ENCODE measurements around the gene SIPA1L3. TPM values are rescaled to one million over a fixed set of nuclear protein-coding genes. Genes with fewer than 3 reads are reported as not detected.
A peak's percentile ranks its signal among the peaks of the same experiment; 100 is the strongest.

SIPA1L3 gene
- total and polyA plus RNA-seq, 9 of the 15 experiments (the other 6 are each of a cell fraction or from before 2014, with no cell fraction given) = 0.01 to 6.1 (median 2.5) TPM

DNA sequence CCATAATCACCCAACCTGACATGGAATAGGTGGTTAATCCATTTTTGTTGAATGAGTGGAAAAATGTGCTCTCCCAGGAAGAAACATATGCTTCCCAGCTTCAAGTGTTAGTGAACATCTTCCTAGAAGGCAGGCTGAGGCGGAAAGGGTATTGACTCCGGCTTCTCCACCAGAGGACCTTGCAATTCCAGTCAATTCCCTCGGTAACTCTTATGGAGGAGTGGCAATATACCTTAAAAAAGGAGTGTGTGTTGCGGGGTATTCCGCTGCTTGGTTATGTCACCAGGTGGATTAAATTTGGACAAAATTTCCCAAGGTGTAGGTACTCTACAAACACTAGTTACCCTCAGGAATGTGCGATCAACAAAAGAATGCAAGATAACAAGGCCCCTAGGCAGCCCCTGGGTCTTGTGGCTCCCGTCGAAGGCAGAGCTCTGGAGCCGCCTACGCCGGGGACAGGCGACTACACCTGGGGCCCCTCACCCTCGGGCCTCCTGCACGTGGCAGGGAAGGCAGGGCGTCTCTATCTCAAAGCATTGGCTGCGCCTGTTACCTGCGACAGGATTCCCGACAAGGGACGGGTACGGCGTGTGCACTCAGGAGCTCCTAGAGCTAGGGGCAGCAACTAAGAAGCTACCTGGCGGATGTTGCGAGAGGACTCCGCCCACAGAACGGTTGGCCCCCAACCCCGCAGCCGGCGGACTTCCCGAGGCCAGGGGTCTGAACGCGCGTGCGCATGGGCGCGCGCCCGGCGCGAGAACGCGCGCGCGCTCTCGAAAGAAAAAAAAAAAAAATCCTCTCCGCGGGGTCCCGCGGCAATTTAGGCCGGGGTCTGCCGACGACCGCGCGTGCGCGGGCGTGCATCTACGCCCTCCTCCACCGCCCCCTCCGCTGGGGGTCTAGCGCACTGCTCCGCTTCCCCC is 801 bp upstream of the SIPA1L3 start, which contains the start of gene WDR87 (continued):
- TF ChIP-seq, protein P1, sequence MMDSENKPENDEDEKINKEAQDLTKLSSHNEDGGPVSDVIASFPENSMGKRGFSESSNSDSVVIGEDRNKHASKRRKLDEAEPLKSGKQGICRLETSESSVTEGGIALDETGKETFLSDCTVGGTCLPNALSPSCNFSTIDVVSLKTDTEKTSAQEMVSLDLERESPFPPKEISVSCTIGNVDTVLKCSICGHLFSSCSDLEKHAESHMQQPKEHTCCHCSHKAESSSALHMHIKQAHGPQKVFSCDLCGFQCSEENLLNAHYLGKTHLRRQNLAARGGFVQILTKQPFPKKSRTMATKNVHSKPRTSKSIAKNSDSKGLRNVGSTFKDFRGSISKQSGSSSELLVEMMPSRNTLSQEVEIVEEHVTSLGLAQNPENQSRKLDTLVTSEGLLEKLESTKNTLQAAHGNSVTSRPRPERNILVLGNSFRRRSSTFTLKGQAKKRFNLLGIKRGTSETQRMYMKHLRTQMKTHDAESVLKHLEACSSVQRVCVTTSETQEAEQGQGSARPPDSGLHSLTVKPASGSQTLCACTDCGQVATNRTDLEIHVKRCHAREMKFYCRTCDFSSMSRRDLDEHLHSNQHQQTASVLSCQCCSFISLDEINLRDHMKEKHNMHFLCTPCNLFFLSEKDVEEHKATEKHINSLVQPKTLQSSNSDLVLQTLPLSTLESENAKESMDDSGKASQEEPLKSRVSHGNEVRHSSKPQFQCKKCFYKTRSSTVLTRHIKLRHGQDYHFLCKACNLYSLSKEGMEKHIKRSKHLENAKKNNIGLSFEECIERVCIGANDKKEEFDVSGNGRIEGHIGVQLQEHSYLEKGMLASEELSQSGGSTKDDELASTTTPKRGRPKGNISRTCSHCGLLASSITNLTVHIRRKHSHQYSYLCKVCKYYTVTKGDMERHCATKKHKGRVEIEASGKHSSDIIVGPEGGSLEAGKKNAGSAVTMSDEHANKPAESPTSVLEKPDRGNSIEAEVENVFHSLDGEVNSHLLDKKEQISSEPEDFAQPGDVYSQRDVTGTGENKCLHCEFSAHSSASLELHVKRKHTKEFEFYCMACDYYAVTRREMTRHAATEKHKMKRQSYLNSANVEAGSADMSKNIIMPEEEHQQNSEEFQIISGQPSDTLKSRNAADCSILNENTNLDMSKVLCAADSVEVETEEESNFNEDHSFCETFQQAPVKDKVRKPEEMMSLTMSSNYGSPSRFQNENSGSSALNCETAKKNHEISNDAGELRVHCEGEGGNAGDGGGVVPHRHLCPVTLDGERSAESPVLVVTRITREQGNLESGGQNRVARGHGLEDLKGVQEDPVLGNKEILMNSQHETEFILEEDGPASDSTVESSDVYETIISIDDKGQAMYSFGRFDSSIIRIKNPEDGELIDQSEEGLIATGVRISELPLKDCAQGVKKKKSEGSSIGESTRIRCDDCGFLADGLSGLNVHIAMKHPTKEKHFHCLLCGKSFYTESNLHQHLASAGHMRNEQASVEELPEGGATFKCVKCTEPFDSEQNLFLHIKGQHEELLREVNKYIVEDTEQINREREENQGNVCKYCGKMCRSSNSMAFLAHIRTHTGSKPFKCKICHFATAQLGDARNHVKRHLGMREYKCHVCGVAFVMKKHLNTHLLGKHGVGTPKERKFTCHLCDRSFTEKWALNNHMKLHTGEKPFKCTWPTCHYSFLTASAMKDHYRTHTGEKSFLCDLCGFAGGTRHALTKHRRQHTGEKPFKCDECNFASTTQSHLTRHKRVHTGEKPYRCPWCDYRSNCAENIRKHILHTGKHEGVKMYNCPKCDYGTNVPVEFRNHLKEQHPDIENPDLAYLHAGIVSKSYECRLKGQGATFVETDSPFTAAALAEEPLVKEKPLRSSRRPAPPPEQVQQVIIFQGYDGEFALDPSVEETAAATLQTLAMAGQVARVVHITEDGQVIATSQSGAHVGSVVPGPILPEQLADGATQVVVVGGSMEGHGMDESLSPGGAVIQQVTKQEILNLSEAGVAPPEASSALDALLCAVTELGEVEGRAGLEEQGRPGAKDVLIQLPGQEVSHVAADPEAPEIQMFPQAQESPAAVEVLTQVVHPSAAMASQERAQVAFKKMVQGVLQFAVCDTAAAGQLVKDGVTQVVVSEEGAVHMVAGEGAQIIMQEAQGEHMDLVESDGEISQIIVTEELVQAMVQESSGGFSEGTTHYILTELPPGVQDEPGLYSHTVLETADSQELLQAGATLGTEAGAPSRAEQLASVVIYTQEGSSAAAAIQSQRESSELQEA (IDR thresholded peaks at IDR 0.05; ENCODE audit: low read depth) = no peak
- TF ChIP-seq, protein P2, sequence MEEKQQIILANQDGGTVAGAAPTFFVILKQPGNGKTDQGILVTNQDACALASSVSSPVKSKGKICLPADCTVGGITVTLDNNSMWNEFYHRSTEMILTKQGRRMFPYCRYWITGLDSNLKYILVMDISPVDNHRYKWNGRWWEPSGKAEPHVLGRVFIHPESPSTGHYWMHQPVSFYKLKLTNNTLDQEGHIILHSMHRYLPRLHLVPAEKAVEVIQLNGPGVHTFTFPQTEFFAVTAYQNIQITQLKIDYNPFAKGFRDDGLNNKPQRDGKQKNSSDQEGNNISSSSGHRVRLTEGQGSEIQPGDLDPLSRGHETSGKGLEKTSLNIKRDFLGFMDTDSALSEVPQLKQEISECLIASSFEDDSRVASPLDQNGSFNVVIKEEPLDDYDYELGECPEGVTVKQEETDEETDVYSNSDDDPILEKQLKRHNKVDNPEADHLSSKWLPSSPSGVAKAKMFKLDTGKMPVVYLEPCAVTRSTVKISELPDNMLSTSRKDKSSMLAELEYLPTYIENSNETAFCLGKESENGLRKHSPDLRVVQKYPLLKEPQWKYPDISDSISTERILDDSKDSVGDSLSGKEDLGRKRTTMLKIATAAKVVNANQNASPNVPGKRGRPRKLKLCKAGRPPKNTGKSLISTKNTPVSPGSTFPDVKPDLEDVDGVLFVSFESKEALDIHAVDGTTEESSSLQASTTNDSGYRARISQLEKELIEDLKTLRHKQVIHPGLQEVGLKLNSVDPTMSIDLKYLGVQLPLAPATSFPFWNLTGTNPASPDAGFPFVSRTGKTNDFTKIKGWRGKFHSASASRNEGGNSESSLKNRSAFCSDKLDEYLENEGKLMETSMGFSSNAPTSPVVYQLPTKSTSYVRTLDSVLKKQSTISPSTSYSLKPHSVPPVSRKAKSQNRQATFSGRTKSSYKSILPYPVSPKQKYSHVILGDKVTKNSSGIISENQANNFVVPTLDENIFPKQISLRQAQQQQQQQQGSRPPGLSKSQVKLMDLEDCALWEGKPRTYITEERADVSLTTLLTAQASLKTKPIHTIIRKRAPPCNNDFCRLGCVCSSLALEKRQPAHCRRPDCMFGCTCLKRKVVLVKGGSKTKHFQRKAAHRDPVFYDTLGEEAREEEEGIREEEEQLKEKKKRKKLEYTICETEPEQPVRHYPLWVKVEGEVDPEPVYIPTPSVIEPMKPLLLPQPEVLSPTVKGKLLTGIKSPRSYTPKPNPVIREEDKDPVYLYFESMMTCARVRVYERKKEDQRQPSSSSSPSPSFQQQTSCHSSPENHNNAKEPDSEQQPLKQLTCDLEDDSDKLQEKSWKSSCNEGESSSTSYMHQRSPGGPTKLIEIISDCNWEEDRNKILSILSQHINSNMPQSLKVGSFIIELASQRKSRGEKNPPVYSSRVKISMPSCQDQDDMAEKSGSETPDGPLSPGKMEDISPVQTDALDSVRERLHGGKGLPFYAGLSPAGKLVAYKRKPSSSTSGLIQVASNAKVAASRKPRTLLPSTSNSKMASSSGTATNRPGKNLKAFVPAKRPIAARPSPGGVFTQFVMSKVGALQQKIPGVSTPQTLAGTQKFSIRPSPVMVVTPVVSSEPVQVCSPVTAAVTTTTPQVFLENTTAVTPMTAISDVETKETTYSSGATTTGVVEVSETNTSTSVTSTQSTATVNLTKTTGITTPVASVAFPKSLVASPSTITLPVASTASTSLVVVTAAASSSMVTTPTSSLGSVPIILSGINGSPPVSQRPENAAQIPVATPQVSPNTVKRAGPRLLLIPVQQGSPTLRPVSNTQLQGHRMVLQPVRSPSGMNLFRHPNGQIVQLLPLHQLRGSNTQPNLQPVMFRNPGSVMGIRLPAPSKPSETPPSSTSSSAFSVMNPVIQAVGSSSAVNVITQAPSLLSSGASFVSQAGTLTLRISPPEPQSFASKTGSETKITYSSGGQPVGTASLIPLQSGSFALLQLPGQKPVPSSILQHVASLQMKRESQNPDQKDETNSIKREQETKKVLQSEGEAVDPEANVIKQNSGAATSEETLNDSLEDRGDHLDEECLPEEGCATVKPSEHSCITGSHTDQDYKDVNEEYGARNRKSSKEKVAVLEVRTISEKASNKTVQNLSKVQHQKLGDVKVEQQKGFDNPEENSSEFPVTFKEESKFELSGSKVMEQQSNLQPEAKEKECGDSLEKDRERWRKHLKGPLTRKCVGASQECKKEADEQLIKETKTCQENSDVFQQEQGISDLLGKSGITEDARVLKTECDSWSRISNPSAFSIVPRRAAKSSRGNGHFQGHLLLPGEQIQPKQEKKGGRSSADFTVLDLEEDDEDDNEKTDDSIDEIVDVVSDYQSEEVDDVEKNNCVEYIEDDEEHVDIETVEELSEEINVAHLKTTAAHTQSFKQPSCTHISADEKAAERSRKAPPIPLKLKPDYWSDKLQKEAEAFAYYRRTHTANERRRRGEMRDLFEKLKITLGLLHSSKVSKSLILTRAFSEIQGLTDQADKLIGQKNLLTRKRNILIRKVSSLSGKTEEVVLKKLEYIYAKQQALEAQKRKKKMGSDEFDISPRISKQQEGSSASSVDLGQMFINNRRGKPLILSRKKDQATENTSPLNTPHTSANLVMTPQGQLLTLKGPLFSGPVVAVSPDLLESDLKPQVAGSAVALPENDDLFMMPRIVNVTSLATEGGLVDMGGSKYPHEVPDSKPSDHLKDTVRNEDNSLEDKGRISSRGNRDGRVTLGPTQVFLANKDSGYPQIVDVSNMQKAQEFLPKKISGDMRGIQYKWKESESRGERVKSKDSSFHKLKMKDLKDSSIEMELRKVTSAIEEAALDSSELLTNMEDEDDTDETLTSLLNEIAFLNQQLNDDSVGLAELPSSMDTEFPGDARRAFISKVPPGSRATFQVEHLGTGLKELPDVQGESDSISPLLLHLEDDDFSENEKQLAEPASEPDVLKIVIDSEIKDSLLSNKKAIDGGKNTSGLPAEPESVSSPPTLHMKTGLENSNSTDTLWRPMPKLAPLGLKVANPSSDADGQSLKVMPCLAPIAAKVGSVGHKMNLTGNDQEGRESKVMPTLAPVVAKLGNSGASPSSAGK (IDR thresholded peaks at IDR 0.05) = peak; percentile 80

All from K562 (cell line).